Neural cell (in vitro differentiated cells): ENCODE measurements around the gene TMEM44.

Source experiments
- EP300 ChIP-seq: fragments of 450-650 bp; conservative IDR thresholded peaks from 2 replicates; pipeline ENCODE4 v1.6.1; 2014; ENCODE audit warnings: antibody characterized with exemption, mild to moderate bottlenecking, moderate library complexity; ENCODE audit not compliant: poor library complexity, severe bottlenecking
- EZH2 ChIP-seq: fragments of 200-600, 300-800 bp; shearing (Covaris generic), sonication (generic); IDR thresholded peaks from 2 replicates; pipeline ENCODE4 v1.6.1; 2014; ENCODE audit warnings: antibody characterized with exemption, low read length, borderline replicate concordance, mild to moderate bottlenecking; ENCODE audit not compliant: insufficient read depth, poor library complexity, severe bottlenecking
- MXI1 ChIP-seq: fragments of 450-650 bp; conservative IDR thresholded peaks from 2 replicates; pipeline ENCODE4 v1.6.1; 2014; ENCODE audit warnings: antibody characterized with exemption, mild to moderate bottlenecking; ENCODE audit not compliant: poor library complexity, severe bottlenecking
- POLR2AphosphoS5 ChIP-seq: IDR thresholded peaks from 2 replicates; pipeline ENCODE4 v1.6.1; 2012
- REST ChIP-seq: IDR thresholded peaks from 2 replicates; pipeline ENCODE4 v1.6.1; 2012; ENCODE audit warnings: borderline replicate concordance
- SMC3 ChIP-seq: fragments of 450-650 bp; conservative IDR thresholded peaks from 2 replicates; pipeline ENCODE4 v1.6.1; 2014; ENCODE audit warnings: antibody characterized with exemption, mild to moderate bottlenecking, moderate library complexity; ENCODE audit not compliant: poor library complexity
- TF ChIP-seq, protein P1 (sequence below): fragments of 450-650 bp; IDR thresholded peaks from 2 replicates; pipeline ENCODE4 v1.5.1; 2014; ENCODE audit warnings: antibody characterized with exemption, mild to moderate bottlenecking, moderate library complexity; ENCODE audit not compliant: poor library complexity, severe bottlenecking

DNA sequence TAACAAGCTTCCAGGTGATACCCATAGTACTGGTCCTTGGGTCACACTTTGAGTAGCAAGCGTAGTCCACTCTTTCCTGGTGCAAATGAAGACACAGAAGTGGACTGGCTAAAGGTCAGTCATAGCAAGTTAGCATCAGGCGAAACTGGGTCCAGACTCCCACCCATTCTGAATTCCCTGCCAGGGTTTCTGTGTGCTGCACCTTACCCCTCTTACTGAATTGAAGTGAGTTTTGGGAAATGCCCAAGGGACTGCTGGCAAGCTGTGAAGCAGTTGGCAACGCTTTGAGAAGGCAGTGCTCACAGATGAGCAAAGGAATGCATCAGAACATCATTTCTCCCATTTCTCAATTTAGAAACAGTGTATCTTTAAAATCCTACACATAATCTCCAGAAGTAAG lies 40.5 kb upstream of the TMEM44 start:
- TF ChIP-seq, protein P1, sequence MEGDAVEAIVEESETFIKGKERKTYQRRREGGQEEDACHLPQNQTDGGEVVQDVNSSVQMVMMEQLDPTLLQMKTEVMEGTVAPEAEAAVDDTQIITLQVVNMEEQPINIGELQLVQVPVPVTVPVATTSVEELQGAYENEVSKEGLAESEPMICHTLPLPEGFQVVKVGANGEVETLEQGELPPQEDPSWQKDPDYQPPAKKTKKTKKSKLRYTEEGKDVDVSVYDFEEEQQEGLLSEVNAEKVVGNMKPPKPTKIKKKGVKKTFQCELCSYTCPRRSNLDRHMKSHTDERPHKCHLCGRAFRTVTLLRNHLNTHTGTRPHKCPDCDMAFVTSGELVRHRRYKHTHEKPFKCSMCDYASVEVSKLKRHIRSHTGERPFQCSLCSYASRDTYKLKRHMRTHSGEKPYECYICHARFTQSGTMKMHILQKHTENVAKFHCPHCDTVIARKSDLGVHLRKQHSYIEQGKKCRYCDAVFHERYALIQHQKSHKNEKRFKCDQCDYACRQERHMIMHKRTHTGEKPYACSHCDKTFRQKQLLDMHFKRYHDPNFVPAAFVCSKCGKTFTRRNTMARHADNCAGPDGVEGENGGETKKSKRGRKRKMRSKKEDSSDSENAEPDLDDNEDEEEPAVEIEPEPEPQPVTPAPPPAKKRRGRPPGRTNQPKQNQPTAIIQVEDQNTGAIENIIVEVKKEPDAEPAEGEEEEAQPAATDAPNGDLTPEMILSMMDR = no peak
- TF ChIP-seq SMC3 (no peak), POLR2AphosphoS5 (no peak), REST (no peak), EP300 (no peak), MXI1 (no peak), EZH2 (no peak)
